Upper lobe of right lung (tissue), 1 donor: ENCODE data around the gene ANKRD6. TPM values are rescaled to one million over a fixed set of nuclear protein-coding genes. Genes with fewer than 3 reads are reported as not detected.

Experiments used
- ATAC-seq: fragments of 200-7000 bp; cut with Tn5 transposase; one replicate; pipeline ENCODE4 v1.9.1; 2020; ENCODE audit warnings: mild to moderate bottlenecking, moderate library complexity
- DNase-seq: peaks from one replicate; pipeline ENCODE4 v3.0.0-alpha.2; 2020
- H3K27ac ChIP-seq: fragments of 200-600 bp; one replicate; pipeline ENCODE4 v1.8.0; 2022
- H3K27me3 ChIP-seq: fragments of 200-600 bp; one replicate; pipeline ENCODE4 v1.8.0; 2022; ENCODE audit warnings: mild to moderate bottlenecking
- H3K36me3 ChIP-seq: fragments of 200-600 bp; one replicate; pipeline ENCODE4 v1.8.0; 2022
- H3K4me1 ChIP-seq: fragments of 200-600 bp; one replicate; pipeline ENCODE4 v1.8.0; 2022
- H3K4me3 ChIP-seq: fragments of 200-600 bp; one replicate; pipeline ENCODE4 v1.8.0; 2022; ENCODE audit warnings: mild to moderate bottlenecking
- H3K9me3 ChIP-seq: fragments of 200-600 bp; one replicate; pipeline ENCODE4 v1.8.0; 2022
- CTCF ChIP-seq: fragments of 200-600 bp; IDR thresholded peaks from one replicate; pipeline ENCODE4 v1.8.0; 2022; ENCODE audit warnings: antibody characterized with exemption
- intact Hi-C: fragments of 100-400 bp; cut with DNase I; formaldehyde crosslinking; loops from one replicate; pipeline ENCODE4 v1.11.0; 2022
- total RNA-seq: library from RNA; stranded (reverse); fragmentation: NEBNext Ultra II Directional; extraction: Animal tissue kit (Norgen Biotek cat#: 25700); gene quantifications from one replicate; pipeline ENCODE4 v1.2.1, GENCODE V29; 2021
- donor health status: DM: no; HTN: yes; CAD: no; lungs with severe emphysema.

Gene ANKRD6
- total RNA-seq, 1 donor from 2014 or later, result 20.2 TPM

DNA sequence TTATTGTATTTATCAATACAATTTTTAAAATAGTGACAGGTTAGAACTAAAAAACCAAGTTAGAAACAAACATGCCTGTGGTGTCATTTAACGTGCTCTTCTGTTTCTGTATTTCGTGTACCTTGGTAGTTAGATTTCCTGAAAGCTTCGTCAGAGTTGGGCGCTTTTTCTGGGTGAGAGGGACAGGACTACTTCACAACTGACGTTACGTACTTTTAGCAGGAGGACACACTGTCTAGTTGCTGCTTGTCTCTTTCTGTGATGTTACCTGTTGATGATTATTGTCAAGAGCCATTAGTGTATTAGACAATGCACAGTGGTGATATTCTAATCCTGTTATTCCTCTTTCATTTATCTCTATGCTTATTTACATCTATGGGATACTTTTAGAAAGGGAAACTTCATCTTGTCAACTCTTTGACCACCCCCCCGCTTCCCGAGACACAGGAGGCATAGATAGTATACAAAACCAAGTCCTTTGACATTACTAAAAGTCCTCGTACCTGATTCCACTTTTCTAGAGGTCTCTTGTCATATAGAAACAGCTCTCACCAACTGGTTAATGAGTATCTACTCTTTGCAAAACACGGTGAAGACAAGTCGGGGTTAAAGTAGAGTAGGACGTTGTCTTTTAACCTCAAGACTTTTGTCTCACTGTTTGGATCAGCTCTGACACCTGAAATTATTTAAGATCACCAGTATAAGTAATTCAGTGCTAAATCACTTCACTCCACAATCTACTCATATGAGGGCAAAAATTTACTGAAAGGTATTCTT, 109.3 kb downstream of the ANKRD6 start:
- Histone ChIP-seq H3K27me3 (no peaks in the 10 kb centered on the region), H3K9me3 (no peaks in the 10 kb centered on the region), H3K4me3 (peak overlapping the region; percentile 28), H3K36me3 (no peaks in the 10 kb centered on the region), H3K4me1 (no peaks in the 10 kb centered on the region), H3K27ac (no peak overlapping the region)
- ATAC-seq (peak; percentile 45), DNase-seq (no peak)
- TF ChIP-seq CTCF, result no peak
- intact Hi-C loops, result no loop called here

DNA sequence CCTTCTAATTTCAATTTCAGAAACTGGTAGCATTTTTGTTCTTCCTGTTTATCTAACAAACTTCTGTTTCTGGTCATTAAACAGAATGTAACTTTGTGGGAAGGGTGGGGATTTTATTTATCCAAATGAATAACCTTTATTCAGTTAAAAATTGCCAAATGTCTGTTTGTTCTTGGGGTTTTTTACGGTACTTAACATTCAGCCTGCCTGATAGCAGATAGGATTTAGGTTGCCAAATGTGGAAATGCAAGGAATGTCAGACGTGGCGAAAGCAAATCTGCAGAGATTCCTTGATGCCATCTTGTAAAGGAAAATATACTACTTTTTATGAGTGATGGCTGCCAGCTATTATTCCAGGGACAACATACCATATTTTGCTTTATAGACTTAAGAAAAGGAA, 109.9 kb downstream of the ANKRD6 start:
- DNase-seq (no peak), ATAC-seq (no peak)
- Histone ChIP-seq H3K27me3 (no peaks in the 10 kb centered on the region), H3K9me3 (no peaks in the 10 kb centered on the region), H3K4me3 (peak overlapping the region; percentile 28), H3K27ac (no peak overlapping the region), H3K4me1 (no peaks in the 10 kb centered on the region), H3K36me3 (no peaks in the 10 kb centered on the region)
- intact Hi-C loops, result no loop called here
- TF ChIP-seq CTCF, result no peak

- Histone ChIP-seq H3K27me3 (no peaks in the 10 kb centered on the region), H3K27ac (no peak overlapping the region), H3K4me1 (no peaks in the 10 kb centered on the region), H3K4me3 (no peak overlapping the region), H3K9me3 (no peaks in the 10 kb centered on the region), H3K36me3 (no peaks in the 10 kb centered on the region)
- TF ChIP-seq CTCF, result no peak
- no peak for ATAC-seq
- intact Hi-C loops, result no loop called here
- DNase-seq, result no peak
Observed at GRCh38 chr6:89547281-89547680, 114.3 kb downstream of the ANKRD6 start.

GRCh38 chr6:89553431-89553830, 120.5 kb downstream of the ANKRD6 start:
- DNase-seq (no peak), ATAC-seq (no peak)
- Histone ChIP-seq H3K36me3 (no peaks in the 10 kb centered on the region), H3K4me3 (no peak overlapping the region), H3K27me3 (no peaks in the 10 kb centered on the region), H3K27ac (no peak overlapping the region), H3K9me3 (no peaks in the 10 kb centered on the region), H3K4me1 (no peaks in the 10 kb centered on the region)
- no peak for TF ChIP-seq CTCF
- intact Hi-C loops, result no loop called here

- Histone ChIP-seq H3K27ac (no peak overlapping the region), H3K9me3 (no peaks in the 10 kb centered on the region)
Observed at GRCh38 chr6:89554106-89554505, 121.2 kb downstream of the ANKRD6 start.

More at GRCh38 chr6:89554106-89554505, 121.2 kb downstream of the ANKRD6 start:
- ATAC-seq (no peak), DNase-seq (no peak)
- no peak overlapping the region for H3K4me3 ChIP-seq
- no peak for TF ChIP-seq CTCF
- H3K36me3 ChIP-seq, result no peaks in the 10 kb centered on the region
- intact Hi-C loops, result no loop called here
- H3K4me1 ChIP-seq, result no peaks in the 10 kb centered on the region
- H3K27me3 ChIP-seq, result no peaks in the 10 kb centered on the region
